ENCODE results near the gene PKNOX1. TPM values are rescaled to one million over a fixed set of nuclear protein-coding genes. Genes with fewer than 3 reads are reported as not detected.
"Not testable (repeated sequence)": the region's sequence is repeated elsewhere in the genome, so short reads cannot be mapped to it uniquely, and the experiment has no call there.

PKNOX1 gene
- total RNA-seq (2014; rRNA removed; shearing (Covaris generic)), result 13.7 and 16.8 TPM in 2 replicates

- DNase-seq (ENCODE audit: low read depth), result peak; percentile 96
Measured at GRCh38 chr21:42973991-42974831, at the start of gene PKNOX1. TSS of gene PKNOX1 (plus strand) at chr21:42974562. CDS start at chr21:43004382, 29,820 bp downstream.

- DNase-seq (ENCODE audit: low read depth), result no peak
Measured at GRCh38 chr21:42925114-42925926, 49.0 kb upstream of the PKNOX1 start, which contains the start of gene ERVH48-1. TSS of gene ERVH48-1 (minus strand) at chr21:42925630. CDS start at chr21:42919006, 6,624 bp downstream.

- DNase-seq (ENCODE audit: low read depth), result not testable (repeated sequence)
Measured at GRCh38 chr21:42927474-42928200, 46.7 kb upstream of the PKNOX1 start.

GRCh38 chr21:42929969-42930368 lies 44.4 kb upstream of the PKNOX1 start:
- no peak for DNase-seq (ENCODE audit: low read depth)

GRCh38 chr21:42931560-42932235 lies 42.7 kb upstream of the PKNOX1 start:
- DNase-seq (ENCODE audit: low read depth), result no peak

GRCh38 chr21:42932378-42933136 lies 41.8 kb upstream of the PKNOX1 start:
- not testable (repeated sequence) for DNase-seq (ENCODE audit: low read depth)

GRCh38 chr21:42933137-42933970 lies 41.0 kb upstream of the PKNOX1 start:
- DNase-seq (ENCODE audit: low read depth), result not testable (repeated sequence)

GRCh38 chr21:42933973-42934372 lies 40.4 kb upstream of the PKNOX1 start:
- not testable (repeated sequence) for DNase-seq (ENCODE audit: low read depth)

GRCh38 chr21:42936360-42936759 lies 38.0 kb upstream of the PKNOX1 start:
- DNase-seq (ENCODE audit: low read depth), result not testable (repeated sequence)

- not testable (repeated sequence) for DNase-seq (ENCODE audit: low read depth)
Measured at GRCh38 chr21:42937034-42937940, 37.1 kb upstream of the PKNOX1 start.

GRCh38 chr21:42937960-42938605 lies 36.3 kb upstream of the PKNOX1 start:
- DNase-seq (ENCODE audit: low read depth), result no peak

- DNase-seq (ENCODE audit: low read depth), result not testable (repeated sequence)
Measured at GRCh38 chr21:42938606-42938995, 35.8 kb upstream of the PKNOX1 start.

- DNase-seq (ENCODE audit: low read depth), result peak; percentile 91
Measured at GRCh38 chr21:42939582-42940413, 34.6 kb upstream of the PKNOX1 start.

GRCh38 chr21:42941696-42942085 lies 32.7 kb upstream of the PKNOX1 start:
- DNase-seq (ENCODE audit: low read depth), result no peak

GRCh38 chr21:42942244-42942643 lies 32.1 kb upstream of the PKNOX1 start:
- no peak for DNase-seq (ENCODE audit: low read depth)

- not testable (repeated sequence) for DNase-seq (ENCODE audit: low read depth)
Measured at GRCh38 chr21:42949094-42949755, 25.1 kb upstream of the PKNOX1 start.
